HG03575 (cell line): ENCODE data around the gene ZBTB38.

Source experiments
- ATAC-seq: cut with Tn5 transposase; IDR thresholded peaks from one replicate; pipeline ENCODE4 v1.9.1; 2021; ENCODE audit not compliant: unreplicated experiment, insufficient number of reproducible peaks, low FRiP score; ENCODE audit errors: extremely low read depth

ZBTB38 gene

GRCh38 chr3:141413391-141413790 is 45.1 kb downstream of the ZBTB38 start:
- ATAC-seq, result no peak

GRCh38 chr3:141413801-141414689 is 45.7 kb downstream of the ZBTB38 start:
- no peak for ATAC-seq

GRCh38 chr3:141414800-141415462 is 46.6 kb downstream of the ZBTB38 start:
- no peak for ATAC-seq

- no peak for ATAC-seq
Measured at GRCh38 chr3:141415953-141416352, 47.6 kb downstream of the ZBTB38 start.
